ENCODE measurements around the gene TCERG1L. TPM values are rescaled to one million over a fixed set of nuclear protein-coding genes. Genes with fewer than 3 reads are reported as not detected.
A peak's percentile ranks its signal among the peaks of the same experiment; 100 is the strongest.

Gene TCERG1L
- total and polyA plus RNA-seq, 10 donors = 0.03 to 1.2 (median 0.30) TPM; not detected in 3

- Histone ChIP-seq H3K27me3 (replicated peaks in 1 of 7) (no peaks in the 10 kb centered on the region), H3K4me3 (no peak overlapping the region), H3K27ac (no peak overlapping the region), H3K36me3 (no peaks in the 10 kb centered on the region), H3K9me3 (peaks cover 0 to 17% (median 7%) of the 10 kb centered on the region in 8 donors), H3K4me1 (no peaks in the 10 kb centered on the region)
- TF ChIP-seq POLR2AphosphoS5 (IDR thresholded peaks at IDR 0.05) (no peak), POLR2A (IDR thresholded peaks at IDR 0.05) (no peak)
- TF ChIP-seq, protein P1, sequence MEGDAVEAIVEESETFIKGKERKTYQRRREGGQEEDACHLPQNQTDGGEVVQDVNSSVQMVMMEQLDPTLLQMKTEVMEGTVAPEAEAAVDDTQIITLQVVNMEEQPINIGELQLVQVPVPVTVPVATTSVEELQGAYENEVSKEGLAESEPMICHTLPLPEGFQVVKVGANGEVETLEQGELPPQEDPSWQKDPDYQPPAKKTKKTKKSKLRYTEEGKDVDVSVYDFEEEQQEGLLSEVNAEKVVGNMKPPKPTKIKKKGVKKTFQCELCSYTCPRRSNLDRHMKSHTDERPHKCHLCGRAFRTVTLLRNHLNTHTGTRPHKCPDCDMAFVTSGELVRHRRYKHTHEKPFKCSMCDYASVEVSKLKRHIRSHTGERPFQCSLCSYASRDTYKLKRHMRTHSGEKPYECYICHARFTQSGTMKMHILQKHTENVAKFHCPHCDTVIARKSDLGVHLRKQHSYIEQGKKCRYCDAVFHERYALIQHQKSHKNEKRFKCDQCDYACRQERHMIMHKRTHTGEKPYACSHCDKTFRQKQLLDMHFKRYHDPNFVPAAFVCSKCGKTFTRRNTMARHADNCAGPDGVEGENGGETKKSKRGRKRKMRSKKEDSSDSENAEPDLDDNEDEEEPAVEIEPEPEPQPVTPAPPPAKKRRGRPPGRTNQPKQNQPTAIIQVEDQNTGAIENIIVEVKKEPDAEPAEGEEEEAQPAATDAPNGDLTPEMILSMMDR (IDR thresholded peaks at IDR 0.05 in 8 of 11, conservative IDR thresholded peaks at IDR 0.05 in 3 of 11) = no peak
- DNase-seq = no peak
- intact Hi-C loops (cut with DNase I; ENCODE audit: low total_unique reads) = no loop called here
Measured at GRCh38 chr10:131124945-131125344, 186.6 kb downstream of the TCERG1L start.

GRCh38 chr10:131123496-131123895 is 188.0 kb downstream of the TCERG1L start:
- Histone ChIP-seq H3K9me3 (peaks cover 0 to 17% (median 7%) of the 10 kb centered on the region in 8 donors), H3K27me3 (replicated peaks in 1 of 7) (no peaks in the 10 kb centered on the region), H3K4me3 (no peak overlapping the region), H3K27ac (no peak overlapping the region), H3K36me3 (no peaks in the 10 kb centered on the region), H3K4me1 (no peaks in the 10 kb centered on the region)
- TF ChIP-seq POLR2AphosphoS5 (IDR thresholded peaks at IDR 0.05) (no peak), POLR2A (IDR thresholded peaks at IDR 0.05) (no peak)
- TF ChIP-seq, protein P1 (IDR thresholded peaks at IDR 0.05 in 8 of 11, conservative IDR thresholded peaks at IDR 0.05 in 3 of 11) = no peak
- WGBS, 5 donors = 87 to 93% (median 89%) methylated on average over 5 to 11 of the region's 11 CpGs
- intact Hi-C loops (cut with DNase I; ENCODE audit: low total_unique reads) = no loop called here
- DNase-seq = peak; percentile 47

DNA sequence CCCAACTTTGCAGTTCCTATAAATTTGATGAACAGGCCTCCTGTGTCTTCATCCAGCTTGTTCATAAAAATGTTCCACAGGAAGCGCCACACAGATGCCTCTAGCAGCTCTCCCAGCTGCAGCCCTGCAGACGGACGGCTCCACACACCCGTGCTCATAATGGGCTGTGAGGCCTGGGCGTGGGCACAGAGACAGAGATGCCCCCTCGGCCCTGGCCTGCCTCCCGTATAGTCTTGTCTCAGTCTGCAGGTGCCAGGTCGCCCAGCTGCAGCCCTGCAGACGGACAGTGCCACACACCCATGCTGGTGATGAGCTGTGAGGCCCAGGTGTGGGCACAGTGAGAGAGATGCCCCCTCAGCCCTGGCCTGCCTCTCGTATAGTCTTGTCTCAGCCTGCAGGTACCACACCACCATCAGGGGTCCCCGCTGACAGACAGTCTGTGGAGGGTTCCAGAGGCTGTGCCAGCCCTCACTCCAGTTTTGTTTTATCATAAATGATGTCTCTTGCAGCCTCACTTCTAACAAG is 189.9 kb downstream of the TCERG1L start:
- no peaks in the 10 kb centered on the region for H3K4me1 ChIP-seq
- peak; percentile 57 for DNase-seq
- H3K27me3 ChIP-seq (replicated peaks in 1 of 7) = no peaks in the 10 kb centered on the region
- peaks cover 0 to 17% (median 7%) of the 10 kb centered on the region in 8 donors for H3K9me3 ChIP-seq
- no peaks in the 10 kb centered on the region for H3K36me3 ChIP-seq
- intact Hi-C loops (cut with DNase I; ENCODE audit: low total_unique reads) = no loop called here
- H3K27ac ChIP-seq = no peak overlapping the region
- TF ChIP-seq, protein P1 (IDR thresholded peaks at IDR 0.05 in 8 of 11, conservative IDR thresholded peaks at IDR 0.05 in 3 of 11) = no peak
- no peak for TF ChIP-seq POLR2AphosphoS5 (IDR thresholded peaks at IDR 0.05)
- no peak for TF ChIP-seq POLR2A (IDR thresholded peaks at IDR 0.05)
- no peak overlapping the region for H3K4me3 ChIP-seq
- 84 to 96% (median 87%) methylated on average over 6 to 11 of the region's 11 CpGs for WGBS, 5 donors

DNA sequence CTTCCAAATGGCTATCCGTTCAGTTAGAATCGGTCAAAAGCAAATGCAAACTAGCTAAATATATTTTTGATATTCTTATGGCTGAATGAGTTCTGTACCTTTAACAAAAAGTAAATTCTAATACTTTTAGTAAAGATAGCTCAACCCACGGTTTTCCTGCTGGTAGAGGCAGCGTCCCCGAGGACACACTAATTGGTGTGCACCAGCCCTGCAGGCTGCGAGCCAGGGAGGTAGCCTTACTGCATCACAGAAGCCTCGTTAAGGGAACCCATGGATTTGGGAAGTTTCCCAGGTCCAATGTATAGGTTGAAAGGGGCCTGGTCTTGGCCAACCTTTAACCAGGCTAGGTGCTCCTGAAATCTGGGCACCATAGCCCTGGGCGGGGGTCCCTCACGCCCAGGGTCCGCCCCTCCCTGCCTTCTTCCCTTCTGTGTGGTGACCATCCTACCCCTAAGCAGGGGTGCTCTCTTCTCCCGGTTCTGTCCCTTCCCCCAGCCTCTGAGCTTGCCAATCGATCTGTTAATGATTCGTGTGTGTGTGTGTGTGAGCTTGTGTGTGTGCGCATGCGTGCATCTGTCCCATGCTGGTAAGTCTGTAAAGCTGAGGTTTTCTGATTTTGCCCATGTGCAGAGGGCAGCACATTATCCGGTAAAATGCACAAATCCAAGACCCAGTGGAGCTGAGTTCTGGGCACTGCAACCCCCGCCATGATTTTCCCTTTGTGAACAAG is 191.7 kb downstream of the TCERG1L start:
- H3K36me3 ChIP-seq = no peaks in the 10 kb centered on the region
- H3K4me1 ChIP-seq = no peaks in the 10 kb centered on the region
- 84 to 92% (median 86%) methylated on average over 17 of the region's 17 CpGs for WGBS, 5 donors
- peaks cover 0 to 17% (median 7%) of the 10 kb centered on the region in 8 donors for H3K9me3 ChIP-seq
- H3K4me3 ChIP-seq = no peak overlapping the region
- TF ChIP-seq POLR2AphosphoS5 (IDR thresholded peaks at IDR 0.05) (no peak), POLR2A (IDR thresholded peaks at IDR 0.05) (no peak)
- TF ChIP-seq, protein P1 (IDR thresholded peaks at IDR 0.05 in 8 of 11, conservative IDR thresholded peaks at IDR 0.05 in 3 of 11) = no peak
- H3K27ac ChIP-seq = no peak overlapping the region
- no peak for DNase-seq
- intact Hi-C loops (cut with DNase I; ENCODE audit: low total_unique reads) = no loop called here
- no peaks in the 10 kb centered on the region for H3K27me3 ChIP-seq (replicated peaks in 1 of 7)
